Activated CD4-positive, alpha-beta T cell treated with anti-CD3 and anti-CD28 coated beads, Interleukin-2, amount 50 U/mL, for 4 hours (primary cell): ENCODE measurements around the gene IRAK3.

ENCODE experiments used
- DNase-seq, 2 experiments: peaks; one replicate each; pipeline ENCODE4 v3.0.0-alpha.2; 2020

The IRAK3 gene, protein sequence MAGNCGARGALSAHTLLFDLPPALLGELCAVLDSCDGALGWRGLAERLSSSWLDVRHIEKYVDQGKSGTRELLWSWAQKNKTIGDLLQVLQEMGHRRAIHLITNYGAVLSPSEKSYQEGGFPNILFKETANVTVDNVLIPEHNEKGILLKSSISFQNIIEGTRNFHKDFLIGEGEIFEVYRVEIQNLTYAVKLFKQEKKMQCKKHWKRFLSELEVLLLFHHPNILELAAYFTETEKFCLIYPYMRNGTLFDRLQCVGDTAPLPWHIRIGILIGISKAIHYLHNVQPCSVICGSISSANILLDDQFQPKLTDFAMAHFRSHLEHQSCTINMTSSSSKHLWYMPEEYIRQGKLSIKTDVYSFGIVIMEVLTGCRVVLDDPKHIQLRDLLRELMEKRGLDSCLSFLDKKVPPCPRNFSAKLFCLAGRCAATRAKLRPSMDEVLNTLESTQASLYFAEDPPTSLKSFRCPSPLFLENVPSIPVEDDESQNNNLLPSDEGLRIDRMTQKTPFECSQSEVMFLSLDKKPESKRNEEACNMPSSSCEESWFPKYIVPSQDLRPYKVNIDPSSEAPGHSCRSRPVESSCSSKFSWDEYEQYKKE

DNA sequence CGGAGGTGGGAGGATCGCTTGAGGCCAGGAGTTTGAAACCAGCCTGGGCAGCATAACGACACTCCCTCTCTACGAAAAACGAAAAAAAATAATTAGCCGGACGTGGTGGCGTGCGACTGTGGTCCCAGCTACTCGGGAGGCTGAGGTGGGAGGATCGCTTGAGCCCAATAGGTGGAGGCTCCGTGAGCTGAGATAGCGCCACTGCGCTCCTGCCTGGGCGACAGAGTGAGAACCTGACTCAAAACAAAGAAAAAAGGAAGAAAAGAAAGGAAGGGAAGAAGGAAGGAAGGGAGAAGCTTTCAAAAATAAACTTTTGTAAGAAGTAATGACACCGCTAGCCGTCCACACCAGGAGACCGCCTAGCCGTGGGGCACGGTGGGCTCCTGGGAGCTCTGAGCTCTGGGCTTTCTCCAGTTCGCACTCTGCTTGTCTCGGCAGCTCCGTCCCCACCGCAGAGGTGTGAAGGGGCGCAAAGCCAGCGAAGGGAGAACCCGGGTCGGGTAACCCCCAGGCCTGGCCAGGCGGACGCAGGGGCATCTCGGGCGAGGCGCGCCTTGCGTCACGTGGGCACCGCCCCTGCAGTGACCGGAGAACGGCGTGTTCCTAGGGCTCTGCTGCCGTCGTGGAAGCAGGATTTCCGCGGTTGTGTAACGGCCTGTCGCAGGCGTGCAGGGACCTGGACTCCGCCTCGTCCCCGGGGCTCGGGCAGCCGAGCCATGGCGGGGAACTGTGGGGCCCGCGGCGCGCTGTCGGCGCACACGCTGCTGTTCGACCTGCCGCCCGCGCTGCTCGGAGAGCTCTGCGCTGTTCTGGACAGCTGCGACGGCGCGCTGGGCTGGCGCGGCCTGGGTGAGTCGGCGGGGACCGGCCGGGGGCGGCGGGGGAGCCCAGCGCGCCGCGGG, at the start of gene IRAK3:
TSS of gene IRAK3 (plus strand) at position 631 of the 902 bp plus-strand sequence. CDS start at position 717, 86 bp downstream.
- no peak for DNase-seq

DNA sequence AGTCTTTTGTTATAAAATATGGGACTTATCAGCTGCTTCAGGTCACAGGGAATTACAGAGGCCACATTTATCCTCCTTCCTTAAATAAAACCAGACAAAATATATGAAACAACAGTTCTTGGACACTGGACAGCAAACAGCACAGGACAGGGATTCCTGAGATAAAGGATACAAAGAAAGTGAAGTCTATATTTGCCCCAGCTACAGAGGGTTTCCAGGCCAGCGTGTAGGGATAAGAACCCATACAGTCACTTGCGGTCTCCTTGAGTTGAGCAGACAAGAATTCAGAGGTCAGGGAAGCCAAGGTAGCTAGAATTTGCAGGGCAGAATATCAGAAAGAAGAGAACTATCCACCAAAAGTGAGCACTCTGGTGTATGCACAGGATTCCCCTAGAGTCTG, 49.7 kb upstream of the IRAK3 start:
- DNase-seq: no peak

DNA sequence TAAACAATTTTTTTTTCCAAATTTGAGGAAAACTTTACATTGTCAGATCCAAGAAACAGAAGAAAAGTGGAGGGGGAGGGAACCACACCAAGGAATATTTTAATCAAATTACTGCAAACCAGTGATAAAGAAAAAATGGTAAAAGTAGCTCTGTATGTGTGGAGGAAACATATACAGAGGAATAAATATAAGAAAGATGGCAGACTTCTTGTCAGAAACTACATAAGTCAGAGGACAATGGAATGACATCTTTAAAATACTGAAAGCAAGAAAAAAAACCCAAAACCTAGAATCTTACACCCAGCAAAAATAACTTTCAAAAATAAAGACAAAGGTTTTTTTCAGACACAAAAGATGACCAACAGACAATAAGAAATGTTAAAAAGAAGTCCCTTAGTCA, 48.3 kb upstream of the IRAK3 start:
- no peak for DNase-seq

DNA sequence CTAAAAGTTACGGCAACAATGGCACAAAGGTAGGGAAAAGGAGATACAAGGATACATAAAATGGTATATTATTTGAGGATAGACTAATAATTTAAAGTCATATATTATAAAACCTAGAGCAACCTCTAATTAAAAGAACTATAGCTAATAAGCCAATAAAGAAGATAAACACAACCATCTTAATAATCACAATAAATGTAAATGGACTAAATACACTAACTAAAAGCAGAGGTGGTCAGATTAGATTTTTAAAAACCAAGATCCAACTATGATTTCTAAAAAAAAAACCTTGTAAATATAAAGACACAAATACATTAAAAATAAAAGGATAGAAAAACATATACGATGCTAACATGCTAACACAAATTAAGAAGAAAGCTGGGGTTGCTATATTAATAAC, 47.7 kb upstream of the IRAK3 start:
- DNase-seq: no peak

DNA sequence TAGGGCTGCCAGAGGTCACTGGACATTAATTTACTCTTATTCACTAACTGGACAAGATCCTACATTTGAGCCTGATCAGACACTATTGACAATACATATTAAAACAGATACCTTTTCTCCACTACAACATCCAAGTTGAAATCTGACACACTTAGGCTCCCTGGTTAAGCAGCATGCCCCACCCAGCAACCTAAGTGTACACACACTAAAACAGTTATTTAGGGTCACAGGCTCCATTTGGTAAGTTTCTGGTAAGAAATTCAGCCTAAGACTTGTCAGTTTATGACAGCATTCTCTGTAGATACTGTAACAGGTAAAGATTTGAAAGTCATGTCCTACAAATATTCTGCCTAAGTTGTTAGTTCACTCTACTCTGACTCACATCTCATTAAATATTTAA, 46.2 kb upstream of the IRAK3 start:
- no peak for DNase-seq

DNA sequence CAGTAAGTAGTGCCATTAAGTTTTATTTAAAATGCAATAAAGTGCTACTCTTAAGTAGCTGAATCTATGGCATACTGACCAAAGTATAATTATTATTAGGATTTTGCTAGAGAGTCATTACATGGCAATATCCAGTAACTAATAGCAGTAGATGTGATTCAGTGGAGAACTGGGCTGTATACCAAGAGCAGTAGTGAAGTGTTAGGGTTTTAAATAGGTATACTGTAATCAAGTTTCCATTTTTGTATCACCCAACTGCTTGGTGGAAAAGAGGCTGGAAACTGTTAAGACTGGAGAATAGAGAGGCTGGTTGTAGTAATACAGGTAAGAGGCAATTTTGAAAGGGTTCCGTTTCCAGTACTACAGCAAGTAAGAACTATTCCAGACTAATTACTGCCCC, 45.1 kb upstream of the IRAK3 start:
- DNase-seq: no peak

DNA sequence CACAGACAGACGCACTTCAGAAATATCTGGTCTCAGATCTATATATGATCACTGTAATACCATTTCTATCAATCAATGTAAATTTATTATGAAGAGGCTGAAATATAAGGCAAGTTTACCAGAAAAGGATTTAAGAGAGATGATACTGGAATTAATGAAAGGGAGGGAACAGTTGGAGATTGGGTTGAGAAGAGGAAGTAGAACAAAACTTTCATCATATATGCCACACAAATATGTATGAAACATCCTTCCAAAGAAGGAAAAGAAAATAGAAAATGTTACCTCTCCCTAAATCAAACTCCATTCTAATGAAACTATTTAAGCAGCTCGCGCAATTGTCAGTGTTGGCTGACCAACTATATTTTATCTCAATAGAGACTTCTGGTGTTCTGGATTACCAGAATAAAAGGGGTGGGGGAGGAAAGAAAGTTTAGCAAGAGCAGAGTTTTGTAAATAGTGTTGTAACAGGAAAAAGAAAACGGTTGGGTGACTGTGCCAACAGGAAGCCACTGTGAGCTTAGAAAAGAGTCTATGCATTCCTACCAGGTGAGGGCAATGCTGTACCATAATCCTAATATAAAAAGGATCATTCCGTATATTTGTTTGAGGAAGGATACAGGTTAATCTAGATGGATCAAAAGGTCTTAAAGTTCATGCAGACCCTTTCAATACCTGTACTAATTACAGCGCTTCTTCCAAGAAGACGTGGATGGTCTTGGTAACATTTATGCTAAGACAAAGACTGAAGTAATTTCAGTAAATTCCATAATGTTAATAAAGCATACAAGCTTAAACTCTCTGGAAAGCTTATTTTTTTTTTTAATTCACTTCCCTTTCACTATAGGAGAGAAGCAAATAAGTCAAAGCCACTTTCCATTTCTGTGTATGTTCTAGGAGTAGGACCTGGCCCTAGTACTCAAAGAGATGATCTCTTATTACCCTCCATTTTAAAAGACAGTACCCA, 43.9 kb upstream of the IRAK3 start:
- no peak for DNase-seq

DNA sequence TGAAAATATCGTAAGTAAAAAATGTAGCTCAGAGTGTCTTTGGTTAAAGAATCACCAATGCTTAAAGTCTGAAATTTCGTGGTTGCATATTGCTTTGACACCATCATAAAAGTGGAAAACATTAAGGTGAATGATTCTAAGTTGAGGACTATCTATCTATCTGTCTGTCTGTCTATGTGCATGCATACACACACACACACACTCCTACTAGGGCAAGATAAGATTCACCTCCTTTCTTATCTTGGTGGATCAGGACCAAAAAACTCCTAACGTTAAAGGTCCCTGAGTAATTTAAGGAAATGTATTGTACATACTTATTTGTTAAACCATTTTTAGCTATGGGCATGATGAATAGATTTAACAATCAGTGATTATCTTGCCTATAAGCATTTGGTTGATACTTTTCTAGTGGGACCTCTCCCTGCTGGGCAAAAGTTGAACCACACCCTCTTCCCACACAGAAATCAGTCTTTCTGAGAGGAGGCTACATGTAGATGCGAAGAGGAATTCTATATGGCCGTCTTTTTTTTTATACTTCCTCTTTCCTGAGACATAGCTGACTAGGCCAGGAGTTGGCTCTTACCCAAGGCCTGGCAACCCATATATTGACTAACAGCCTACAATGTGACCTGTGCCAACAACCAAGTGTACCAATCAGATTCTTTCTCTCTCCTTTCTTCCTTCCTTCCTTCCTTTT, 39.2 kb upstream of the IRAK3 start:
- no peak for DNase-seq

DNA sequence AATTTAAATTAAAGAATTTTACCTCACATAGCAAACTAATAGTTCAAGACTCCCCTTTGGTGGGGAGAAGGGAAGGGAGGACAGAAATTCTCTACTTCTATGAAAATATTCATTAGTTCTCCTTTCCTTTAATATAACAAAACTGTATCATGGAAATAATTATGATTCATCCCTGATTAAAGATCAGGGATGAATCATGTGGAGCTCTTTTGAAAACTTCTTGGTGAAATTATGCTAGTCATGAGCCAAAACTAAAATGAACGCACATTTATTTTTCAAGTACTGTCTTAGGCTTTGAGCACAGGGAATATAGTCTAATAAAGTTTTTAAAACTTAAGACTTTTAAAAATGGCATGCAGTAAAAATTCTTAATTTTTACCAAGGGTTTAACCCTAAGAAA, 36.3 kb upstream of the IRAK3 start:
- DNase-seq: no peak

DNA sequence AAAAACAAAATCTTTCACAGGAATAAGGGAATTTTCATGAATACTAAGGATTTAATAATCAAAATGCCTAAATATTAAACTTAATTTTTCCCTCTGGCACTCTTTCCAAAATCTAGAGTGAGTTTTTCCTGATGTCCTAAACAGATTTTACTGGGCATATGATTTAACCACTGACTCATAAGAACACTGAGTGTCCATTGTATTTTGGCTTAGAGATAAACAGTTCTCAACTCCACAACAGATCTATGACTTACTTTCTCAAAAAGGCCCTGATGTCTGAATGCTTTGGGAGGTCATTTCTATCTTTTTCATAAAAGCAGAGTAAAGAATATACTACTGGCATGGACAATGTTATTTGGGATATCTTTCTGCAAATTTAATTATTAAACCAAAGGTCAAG, 34.2 kb upstream of the IRAK3 start:
- DNase-seq: no peak

DNA sequence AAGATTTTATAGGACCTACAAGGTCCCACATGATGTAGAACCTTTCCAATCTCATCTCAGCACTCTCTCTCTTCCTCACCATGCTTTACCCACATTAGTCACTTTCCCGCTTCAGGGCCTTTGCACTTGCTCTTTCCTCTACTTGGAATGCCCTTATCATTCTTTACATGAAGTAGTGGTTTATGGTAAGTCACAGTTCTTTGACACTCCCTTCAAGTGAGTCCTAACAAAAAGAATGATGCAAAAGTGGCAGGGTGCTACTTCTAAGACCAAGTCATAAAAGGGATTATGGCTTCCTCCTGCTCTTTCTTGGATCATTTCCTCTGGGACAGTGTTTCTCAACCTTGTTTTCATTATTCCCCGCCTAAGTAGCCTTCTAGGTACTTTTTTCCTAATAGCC, 32.4 kb upstream of the IRAK3 start:
- DNase-seq: no peak

DNA sequence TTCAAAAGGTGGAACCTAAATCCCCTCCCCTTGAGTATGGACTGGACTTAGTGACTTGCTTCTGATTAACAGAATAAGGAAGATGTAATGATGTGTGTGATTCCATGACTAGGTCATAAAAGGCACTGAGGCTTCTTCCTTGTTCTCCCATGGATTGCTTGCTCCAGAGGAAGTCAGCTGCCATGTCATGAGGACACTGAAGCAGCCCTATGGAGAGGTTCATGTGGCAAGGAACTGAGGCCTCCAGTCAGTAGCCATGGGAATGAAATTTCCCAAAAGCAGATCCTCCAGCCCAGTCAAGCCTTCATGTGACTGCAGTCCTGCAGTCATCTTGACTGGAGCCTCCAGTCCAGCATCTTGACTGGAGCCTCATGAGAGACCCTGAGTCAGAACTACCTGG, 29.9 kb upstream of the IRAK3 start:
- no peak for DNase-seq

DNA sequence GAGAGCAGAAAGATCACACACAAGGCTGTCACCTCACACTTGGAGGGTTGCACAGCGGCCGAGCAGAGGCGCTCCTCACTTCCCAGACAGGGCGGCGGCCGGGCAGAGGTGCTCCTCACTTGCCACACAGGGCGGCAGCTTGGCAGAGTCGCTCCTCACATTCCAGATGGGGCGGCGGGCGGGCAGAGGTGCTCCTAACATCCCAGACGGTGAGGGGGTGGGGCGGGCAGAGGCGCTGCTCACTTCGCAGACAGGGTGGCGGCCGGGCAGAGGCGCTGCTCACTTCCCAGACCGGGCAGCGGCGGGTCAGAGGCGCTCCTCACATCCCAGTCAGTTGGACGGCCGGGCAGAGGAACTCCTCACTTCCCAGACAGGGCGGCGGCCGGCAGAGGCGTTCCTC, 28.3 kb upstream of the IRAK3 start:
- DNase-seq: no peak

DNA sequence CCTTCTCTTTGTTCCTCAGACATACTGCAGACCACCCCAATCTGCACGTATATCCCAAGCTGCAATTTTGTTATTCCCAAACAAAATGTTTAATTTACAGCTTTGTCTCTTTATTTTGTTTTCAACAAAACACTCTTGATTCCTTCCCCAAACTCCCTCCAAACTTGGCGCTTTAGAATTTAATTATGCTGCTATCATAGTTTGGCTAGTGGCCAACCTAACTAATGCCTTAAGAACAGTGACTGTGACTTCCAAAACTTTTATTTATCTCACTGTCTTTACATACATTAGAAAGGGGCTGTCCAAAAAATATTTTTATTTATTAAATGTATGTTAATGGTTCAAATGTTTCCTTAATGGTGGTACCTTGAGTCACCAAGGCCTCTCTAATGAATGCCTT, 26.3 kb upstream of the IRAK3 start:
- DNase-seq: no peak

DNA sequence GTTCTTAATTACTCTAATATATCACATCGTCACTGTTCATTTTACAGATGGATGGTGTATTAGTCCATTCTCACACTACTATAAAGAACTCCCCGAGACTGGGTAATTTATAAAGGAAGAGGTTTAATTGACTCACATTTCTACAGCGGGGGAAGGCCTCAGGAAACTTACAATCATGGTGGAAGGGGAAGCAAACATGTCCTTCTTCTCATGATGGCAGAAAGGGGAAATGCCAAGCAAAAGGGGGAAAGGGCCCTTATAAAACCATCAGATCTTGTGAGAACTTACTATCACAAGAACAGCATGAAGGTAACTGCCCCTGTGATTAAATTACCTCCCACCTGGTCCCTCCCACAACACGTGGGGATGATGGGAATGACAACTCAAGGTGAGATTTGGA, 25.7 kb upstream of the IRAK3 start:
- no peak for DNase-seq

DNA sequence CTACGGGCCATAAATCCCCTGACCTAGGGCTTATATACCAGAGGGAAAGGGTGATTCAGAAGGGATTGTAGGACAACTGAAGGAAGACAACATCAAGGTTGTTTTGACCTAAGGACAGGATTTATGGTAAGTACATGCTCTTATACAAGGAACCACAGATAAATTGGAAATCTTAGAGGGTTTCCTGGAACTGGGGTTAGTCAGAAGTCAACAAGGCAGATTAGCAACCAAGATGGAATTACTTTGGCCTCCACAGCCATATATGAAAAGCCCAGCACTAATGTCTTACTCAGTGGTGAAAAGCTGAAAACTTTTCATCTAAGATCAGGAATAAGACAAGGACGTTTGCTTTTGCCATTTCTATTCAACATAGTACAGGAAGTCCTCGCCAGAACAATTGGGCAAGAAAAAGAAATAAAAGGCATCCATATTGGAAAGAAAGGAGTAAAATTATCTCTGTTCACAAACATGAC, 24.6 kb upstream of the IRAK3 start:
- no peak for DNase-seq

DNA sequence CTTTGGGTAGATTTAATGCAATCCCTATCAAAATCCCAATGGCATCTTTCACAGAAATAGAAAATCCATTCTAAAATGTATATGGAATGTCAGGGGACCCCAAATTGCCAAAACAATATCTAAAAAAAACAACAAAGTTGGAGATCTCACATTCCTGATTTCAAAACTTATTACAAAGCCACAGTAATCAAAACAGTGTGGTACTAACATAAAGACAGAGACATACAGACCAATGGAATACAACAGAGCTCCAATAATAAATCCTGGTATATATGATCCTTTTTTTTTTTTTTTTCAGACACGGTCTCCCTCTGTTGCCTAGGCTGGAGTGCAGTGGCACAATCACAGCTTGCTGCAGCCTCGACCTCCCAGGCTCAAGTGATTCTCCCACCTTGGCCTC, 23.9 kb upstream of the IRAK3 start:
- no peak for DNase-seq

DNA sequence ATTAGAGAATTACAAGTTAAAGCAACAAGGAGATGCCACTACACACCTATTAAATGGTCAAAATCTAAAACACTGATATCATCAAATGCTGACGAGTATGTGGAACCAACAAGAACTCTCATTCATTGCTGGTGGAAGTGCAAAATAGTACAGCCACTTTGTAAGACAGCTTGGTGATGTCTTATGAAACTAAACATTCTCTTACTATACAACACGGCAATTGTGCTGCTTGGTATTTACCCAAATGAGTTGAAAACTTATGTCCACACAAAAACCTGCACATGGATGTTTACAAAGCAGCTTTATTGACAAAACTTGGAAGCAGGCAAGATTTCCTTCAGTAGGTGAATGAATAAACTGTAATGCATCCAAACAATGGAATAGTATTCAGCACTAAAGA, 22.5 kb upstream of the IRAK3 start:
- no peak for DNase-seq

DNA sequence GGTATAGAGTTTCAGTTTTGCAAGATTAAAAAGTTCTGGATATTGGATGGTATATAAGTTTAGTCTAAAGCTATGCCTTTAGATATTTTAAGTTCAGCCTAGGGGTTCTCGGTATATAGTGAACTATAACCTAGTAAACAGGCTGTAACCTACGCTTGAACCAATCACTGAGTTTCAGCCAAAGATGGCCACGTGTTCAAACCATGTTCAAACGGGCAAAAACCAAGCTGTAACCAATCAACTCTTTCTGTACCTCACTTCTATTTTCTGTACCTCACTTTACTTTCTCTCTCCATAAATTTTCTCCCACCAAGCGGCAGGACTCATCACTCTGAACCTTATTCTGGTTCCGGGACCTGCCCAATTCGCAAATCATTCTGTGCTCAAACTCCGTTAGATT, 20.6 kb upstream of the IRAK3 start:
- DNase-seq: no peak

DNA sequence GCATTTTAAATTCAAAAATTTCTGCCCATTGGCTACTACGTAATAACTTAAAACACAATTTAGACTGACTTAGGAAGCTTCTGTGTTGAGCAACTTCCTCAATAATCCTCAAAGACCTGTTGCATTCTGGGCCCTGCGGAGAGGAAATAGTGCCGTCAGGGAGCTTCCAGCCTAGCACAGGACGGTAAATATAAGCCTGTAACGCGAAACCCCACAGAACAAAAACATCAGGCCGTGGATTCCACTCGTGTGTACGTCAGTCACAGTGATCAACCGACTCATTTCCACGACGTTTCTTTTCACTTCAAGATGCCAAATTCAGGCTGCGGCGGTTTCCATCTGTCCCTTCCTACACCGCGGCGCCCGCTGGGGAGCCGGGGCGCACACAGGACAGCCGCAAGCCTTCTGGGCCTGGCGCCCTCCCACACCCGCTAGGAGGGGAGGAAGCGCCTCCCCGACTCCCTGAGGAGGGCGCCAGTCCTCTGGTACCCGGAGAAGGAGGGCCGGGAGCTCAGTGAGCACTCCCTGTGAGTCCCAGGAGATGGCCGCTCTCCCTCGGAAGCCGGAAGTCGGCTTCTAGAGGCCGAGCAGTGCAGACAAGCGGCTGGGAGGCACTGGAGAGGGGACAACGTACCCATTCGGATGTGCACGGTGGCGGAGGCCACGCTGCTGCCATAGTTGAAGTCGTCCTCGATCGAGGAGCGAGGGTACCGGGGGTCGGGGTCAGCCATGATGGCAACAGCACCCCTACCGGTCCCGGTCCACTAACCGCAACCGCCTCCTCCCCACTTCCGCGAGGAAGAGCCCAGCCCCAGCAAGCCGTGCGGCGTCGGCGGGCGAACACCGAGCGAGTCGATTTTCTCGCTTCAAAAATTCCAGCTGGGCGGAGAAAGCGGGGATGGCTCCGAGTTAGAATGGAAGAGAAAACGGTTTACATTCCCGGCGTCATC, 19.5 kb upstream of the IRAK3 start, which contains the start of gene TMBIM4:
TSS of gene TMBIM4 (minus strand) at position 776 of the 950 bp plus-strand sequence. CDS start at position 731, 45 bp downstream.
- peak; percentile 75 to 78 for DNase-seq
